Muscle of back (tissue), 11 donors: ENCODE data around the gene CBX4. TPM values are rescaled to one million over a fixed set of nuclear protein-coding genes. Genes with fewer than 3 reads are reported as not detected.
A peak's percentile ranks its signal among the peaks of the same experiment; 100 is the strongest.

ENCODE experiments used
- DNase-seq, 3 donors: peaks; one replicate each; pipeline versions ENCODE4 v3.0.0 to v3.0.0-alpha.2; 2013
- polyA plus RNA-seq, 10 donors: library from polyadenylated mRNA; unstranded; fragments of 120-200 nt; gene quantifications; one replicate each; pipeline ENCODE4 v1.2.1, GENCODE V29; 2013; ENCODE audit not compliant: insufficient read length in 10 of 10

Gene CBX4
- polyA plus RNA-seq, 10 donors = 5.7 to 11.7 (median 8.3) TPM

GRCh38 chr17:79842656-79843473 lies 3.6 kb upstream of the CBX4 start:
- peak in 1 of 3 donors; percentile 67 for DNase-seq

GRCh38 chr17:79842136-79842655 lies 3.0 kb upstream of the CBX4 start:
- no peak for DNase-seq

- peak in 1 of 3 donors; percentile 63 for DNase-seq
These were observed 2.3 kb upstream of the CBX4 start for GRCh38 chr17:79841369-79842135.

GRCh38 chr17:79840989-79841286 lies 1.7 kb upstream of the CBX4 start:
- no peak for DNase-seq

- peak in 1 of 3 donors; percentile 89 for DNase-seq
These were observed 1.2 kb upstream of the CBX4 start for GRCh38 chr17:79840269-79840988.

GRCh38 chr17:79838522-79839274 lies 542 bp downstream of the CBX4 start:
- DNase-seq = peak in 2 of 3 donors; percentile 46 to 92

GRCh38 chr17:79837888-79838521 lies 1.2 kb downstream of the CBX4 start:
- no peak for DNase-seq

GRCh38 chr17:79836972-79837887 lies 2.0 kb downstream of the CBX4 start:
- DNase-seq = peak in 1 of 3 donors; percentile 67

GRCh38 chr17:79836510-79836971 lies 2.7 kb downstream of the CBX4 start:
- DNase-seq = no peak

- DNase-seq = no peak
These were observed 3.2 kb downstream of the CBX4 start for GRCh38 chr17:79835953-79836509.

GRCh38 chr17:79835470-79835899 lies 3.8 kb downstream of the CBX4 start:
- no peak for DNase-seq

GRCh38 chr17:79834565-79835469 lies 4.4 kb downstream of the CBX4 start:
- DNase-seq = no peak

GRCh38 chr17:79833744-79834564 lies 5.3 kb downstream of the CBX4 start:
- no peak for DNase-seq

- no peak for DNase-seq
These were observed 6.2 kb downstream of the CBX4 start for GRCh38 chr17:79833110-79833450.

- DNase-seq = no peak
These were observed 6.8 kb downstream of the CBX4 start for GRCh38 chr17:79832218-79833109.
